Measurements from ENCODE around the gene SPSB1. TPM values are rescaled to one million over a fixed set of nuclear protein-coding genes. Genes with fewer than 3 reads are reported as not detected.

The SPSB1 gene
- total and polyA plus RNA-seq, 10 of the 15 experiments (the other 5 are each of a cell fraction or from before 2014, with no cell fraction given): 0.02 to 2.0 (median 0.90) TPM; not detected in 1

GRCh38 chr1:9395018-9395417, 102.3 kb downstream of the SPSB1 start:
- Histone ChIP-seq H3K4me2 (ENCODE audit: control insufficient read depth, insufficient read depth) (no peak overlapping the region), H2AFZ (ENCODE audit: control insufficient read depth, low read depth, low read length) (no peak overlapping the region), H3K79me2 (ENCODE audit: control insufficient read depth, insufficient read depth, low read length) (no peaks in the 10 kb centered on the region), H3K9me3 (replicated peaks; ENCODE audit: control insufficient read depth, insufficient read depth, low read length) (peaks cover 2% of the 10 kb centered on the region; the same call in 2 of the 3 replicates), H4K20me1 (ENCODE audit: control insufficient read depth, insufficient read depth) (no peaks in the 10 kb centered on the region), H3K27me3 (replicated peaks in 1 of 2; ENCODE audit: control insufficient read depth in 2 of 2, insufficient read depth in 2 of 2, low read length in 1 of 2) (no peaks in the 10 kb centered on the region; a peak in 2 of 4 replicates), H3K36me3 (ENCODE audit: control insufficient read depth in 2 of 2, insufficient read depth in 2 of 2, low read length in 1 of 2) (no peaks in the 10 kb centered on the region), H3K4me3 (no peak overlapping the region), H3K27ac (ENCODE audit: control insufficient read depth, insufficient read depth) (no peak overlapping the region), H3K4me1 (ENCODE audit: control insufficient read depth, insufficient read depth, low read length) (no peaks in the 10 kb centered on the region), H3K9ac (ENCODE audit: control insufficient read depth, insufficient read depth, low read length) (no peak overlapping the region)
- ATAC-seq (no peak), FAIRE-seq (no peak), DNase-seq (ENCODE audit: low read depth, low spot score) (no peak)
- TF ChIP-seq PRDM15 (CRISPR knock-in tag; IDR thresholded peaks at IDR 0.05) (no peak), EZH2 (IDR thresholded peaks at IDR 0.05; ENCODE audit: borderline replicate concordance, control insufficient read depth, low read depth, low read length) (no peak), ZSCAN29 (IDR thresholded peaks at IDR 0.05) (no peak)
- TF ChIP-seq, protein P1, sequence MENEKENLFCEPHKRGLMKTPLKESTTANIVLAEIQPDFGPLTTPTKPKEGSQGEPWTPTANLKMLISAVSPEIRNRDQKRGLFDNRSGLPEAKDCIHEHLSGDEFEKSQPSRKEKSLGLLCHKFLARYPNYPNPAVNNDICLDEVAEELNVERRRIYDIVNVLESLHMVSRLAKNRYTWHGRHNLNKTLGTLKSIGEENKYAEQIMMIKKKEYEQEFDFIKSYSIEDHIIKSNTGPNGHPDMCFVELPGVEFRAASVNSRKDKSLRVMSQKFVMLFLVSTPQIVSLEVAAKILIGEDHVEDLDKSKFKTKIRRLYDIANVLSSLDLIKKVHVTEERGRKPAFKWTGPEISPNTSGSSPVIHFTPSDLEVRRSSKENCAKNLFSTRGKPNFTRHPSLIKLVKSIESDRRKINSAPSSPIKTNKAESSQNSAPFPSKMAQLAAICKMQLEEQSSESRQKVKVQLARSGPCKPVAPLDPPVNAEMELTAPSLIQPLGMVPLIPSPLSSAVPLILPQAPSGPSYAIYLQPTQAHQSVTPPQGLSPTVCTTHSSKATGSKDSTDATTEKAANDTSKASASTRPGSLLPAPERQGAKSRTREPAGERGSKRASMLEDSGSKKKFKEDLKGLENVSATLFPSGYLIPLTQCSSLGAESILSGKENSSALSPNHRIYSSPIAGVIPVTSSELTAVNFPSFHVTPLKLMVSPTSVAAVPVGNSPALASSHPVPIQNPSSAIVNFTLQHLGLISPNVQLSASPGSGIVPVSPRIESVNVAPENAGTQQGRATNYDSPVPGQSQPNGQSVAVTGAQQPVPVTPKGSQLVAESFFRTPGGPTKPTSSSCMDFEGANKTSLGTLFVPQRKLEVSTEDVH (IDR thresholded peaks at IDR 0.05; ENCODE audit: low read depth, partially characterized antibody): no peak
- SMC1A ChIA-PET (ENCODE audit: uncharacterized antibody, unreplicated experiment): no interaction called here
- POLR2A ChIA-PET: no interaction called here
- 74% methylated on average over 7 of the region's 7 CpGs for WGBS (ENCODE audit: insufficient coverage, insufficient replicate concordance, low lambda C conversion rate, missing lambda C conversion rate)
- no TSS peak for BruUV-seq (replicated peaks)
- in situ Hi-C loops (cut with MboI) (no loop called here), intact Hi-C loops (cut with micrococcal nuclease; ENCODE audit: unreplicated experiment) (no loop called here)
- CTCF ChIA-PET: interaction anchor here (1.8 kb wide), 1 partner anchor 61 kb away, joined by 6 read pairs; no protein-coding TSS in a partner anchor
- RAD21 ChIA-PET (ENCODE audit: unreplicated experiment): interaction anchor here (0.6 kb wide), 1 partner anchor 1685 kb away, joined by 3 read pairs; no protein-coding TSS in a partner anchor

Measured in GM12878 (cell line).